NCI-H526 (cell line): ENCODE data around the gene HECTD2.
A peak's percentile ranks its signal among the peaks of the same experiment; 100 is the strongest.
"Not testable (repeated sequence)": the region's sequence is repeated elsewhere in the genome, so short reads cannot be mapped to it uniquely, and the experiment has no call there.

Experiments used
- DNase-seq, 2 experiments: peaks; one replicate each; lab custom pipeline; 2025; lab: John Stamatoyannopoulos, UW

HECTD2 gene, protein sequence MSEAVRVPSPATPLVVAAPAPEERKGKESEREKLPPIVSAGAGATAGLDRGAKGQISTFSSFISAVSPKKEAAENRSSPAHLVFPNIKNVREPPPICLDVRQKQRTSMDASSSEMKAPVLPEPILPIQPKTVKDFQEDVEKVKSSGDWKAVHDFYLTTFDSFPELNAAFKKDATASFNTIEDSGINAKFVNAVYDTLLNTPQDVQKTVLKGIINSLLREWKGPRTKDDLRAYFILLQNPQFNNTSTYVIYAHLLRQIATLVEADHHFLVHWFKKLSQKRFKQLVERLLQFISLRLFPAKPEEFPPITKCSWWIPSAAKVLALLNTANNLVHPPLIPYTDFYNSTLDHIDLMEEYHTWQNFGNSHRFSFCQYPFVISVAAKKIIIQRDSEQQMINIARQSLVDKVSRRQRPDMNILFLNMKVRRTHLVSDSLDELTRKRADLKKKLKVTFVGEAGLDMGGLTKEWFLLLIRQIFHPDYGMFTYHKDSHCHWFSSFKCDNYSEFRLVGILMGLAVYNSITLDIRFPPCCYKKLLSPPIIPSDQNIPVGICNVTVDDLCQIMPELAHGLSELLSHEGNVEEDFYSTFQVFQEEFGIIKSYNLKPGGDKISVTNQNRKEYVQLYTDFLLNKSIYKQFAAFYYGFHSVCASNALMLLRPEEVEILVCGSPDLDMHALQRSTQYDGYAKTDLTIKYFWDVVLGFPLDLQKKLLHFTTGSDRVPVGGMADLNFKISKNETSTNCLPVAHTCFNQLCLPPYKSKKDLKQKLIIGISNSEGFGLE

GRCh38 chr10:91409869-91410637 lies at the start of gene HECTD2:
Gene HECTD2 (plus strand): TSS chr10:91410344. CDS start chr10:91410439, 95 bp downstream.
- peak; percentile 59 to 91 for DNase-seq

- DNase-seq: no peak
These were observed 49.7 kb upstream of the HECTD2 start for GRCh38 chr10:91360461-91360860.

- not testable (repeated sequence) for DNase-seq
These were observed 44.6 kb upstream of the HECTD2 start for GRCh38 chr10:91365519-91365918.

DNA sequence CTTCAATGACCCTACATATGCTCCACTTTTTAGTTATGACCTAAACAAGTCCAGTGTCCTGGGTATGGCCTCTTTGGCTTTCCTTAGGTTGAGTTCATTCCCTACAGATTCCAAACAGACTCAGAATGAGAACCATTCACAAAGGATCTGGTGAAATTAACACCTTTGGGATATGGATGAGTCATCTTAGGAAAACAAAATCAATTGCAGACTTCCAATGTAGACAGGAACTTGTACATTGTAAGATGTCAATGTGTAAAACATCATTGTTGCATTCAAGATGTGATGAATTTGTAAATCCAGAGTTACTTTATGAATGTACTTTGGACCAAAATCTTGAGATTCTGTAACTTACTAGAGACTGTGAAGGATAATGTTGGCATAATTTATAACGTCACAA lies 43.4 kb upstream of the HECTD2 start:
- no peak for DNase-seq

DNA sequence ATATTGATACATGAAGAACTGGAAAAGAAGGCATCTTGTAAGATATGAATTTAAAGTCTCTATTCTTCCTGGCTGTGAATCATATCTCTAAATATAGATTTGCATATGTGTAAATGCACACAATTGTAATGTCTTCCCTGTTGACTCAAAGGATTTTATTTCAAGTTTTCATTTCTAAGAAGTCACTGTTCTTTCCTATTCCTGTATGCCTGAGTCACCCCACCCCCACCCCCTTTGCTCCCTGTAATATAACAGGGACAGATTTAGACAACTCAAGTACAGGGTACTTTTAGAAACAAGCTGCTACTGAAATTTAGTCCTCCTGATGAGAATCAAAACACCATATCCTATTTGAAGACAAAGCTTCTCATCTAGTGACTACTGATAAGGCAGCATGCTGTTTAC lies 43.0 kb upstream of the HECTD2 start:
- no peak for DNase-seq

DNA sequence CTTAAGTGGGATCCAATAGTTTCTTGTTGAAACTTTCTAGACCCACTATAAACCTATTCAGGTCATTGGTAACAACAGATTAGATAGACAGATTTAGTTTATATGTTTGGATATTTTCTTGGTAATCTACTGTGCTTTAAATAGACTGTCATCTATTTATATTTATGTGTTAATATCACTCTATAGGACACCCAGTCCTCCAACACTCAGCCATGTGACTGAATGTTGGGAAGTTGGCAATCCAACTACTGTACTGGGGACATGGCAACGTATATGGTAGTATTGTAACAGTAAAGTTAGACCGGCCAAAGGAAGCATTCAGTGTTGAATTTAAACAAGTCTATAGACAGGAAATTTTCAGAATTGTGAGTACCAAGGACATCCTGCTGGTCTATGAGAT lies 42.6 kb upstream of the HECTD2 start:
- no peak for DNase-seq

DNA sequence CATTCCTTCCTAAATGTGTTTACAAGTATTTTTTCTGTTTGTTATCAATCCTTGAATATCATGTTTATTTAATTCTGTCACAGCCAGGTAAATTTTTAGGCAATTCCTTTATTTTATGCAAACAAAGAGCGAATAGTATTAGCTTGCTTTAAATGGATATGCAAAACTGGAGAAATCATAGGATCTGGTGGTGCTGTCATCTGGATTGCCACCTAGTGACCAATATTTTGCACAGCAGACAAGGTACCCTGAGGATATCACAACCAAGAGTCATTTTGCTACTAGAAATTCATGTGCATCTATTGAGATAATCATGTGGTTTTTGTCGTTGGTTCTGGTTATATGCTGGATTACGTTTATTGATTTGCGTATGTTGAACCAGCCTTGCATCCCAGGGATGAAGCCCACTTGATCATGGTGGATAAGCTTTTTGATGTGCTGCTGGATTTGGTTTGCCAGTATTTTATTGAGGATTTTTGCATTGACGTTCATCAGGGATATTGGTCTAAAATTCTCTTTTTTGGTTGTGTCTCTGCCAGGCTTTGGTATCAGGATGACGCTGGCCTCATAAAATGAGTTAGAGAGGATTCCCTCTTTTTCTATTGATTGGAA lies 40.1 kb upstream of the HECTD2 start:
- peak in 1 of 2 experiments; percentile 54 for DNase-seq

DNA sequence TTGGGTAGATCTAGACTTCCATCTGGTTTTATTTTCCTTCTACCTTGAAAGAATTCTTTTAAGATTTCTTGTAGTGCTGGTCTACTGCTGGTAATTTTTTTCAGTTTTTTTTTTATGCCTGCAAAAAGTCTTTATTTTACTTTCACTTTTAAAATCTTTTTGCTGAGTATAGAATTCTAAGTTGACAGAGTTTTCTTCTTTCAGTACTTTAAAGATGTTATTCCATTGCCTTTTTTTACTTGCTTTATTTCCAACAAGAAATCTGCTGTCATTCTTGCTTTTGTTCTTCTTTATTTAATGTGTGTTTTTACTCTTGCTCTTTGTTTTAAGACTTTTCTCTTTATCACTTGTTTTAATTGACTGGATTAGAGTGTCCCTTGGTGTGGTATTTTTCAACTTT lies 36.1 kb upstream of the HECTD2 start:
- DNase-seq: no peak

GRCh38 chr10:91378061-91378460 lies 32.1 kb upstream of the HECTD2 start:
- peak; percentile 61 to 80 for DNase-seq

DNA sequence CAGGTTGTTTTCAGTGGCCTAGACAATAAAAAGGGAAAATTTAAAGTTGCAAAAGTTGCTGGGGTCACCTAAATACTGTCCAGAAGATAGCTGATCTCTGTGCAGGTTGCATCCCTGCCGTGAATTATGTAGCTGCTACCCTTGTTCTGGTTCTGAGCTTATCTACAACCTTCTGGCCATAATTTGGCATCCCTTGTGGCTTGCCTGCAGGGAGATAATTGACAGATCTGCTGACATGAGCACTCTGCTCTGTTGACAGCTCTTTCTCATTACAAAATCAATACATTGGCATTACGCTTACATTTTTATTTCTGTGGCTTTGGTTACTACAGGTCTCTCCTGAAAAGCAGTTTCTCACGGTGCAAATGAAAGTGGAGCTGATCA lies 29.3 kb upstream of the HECTD2 start:
- DNase-seq: no peak

DNA sequence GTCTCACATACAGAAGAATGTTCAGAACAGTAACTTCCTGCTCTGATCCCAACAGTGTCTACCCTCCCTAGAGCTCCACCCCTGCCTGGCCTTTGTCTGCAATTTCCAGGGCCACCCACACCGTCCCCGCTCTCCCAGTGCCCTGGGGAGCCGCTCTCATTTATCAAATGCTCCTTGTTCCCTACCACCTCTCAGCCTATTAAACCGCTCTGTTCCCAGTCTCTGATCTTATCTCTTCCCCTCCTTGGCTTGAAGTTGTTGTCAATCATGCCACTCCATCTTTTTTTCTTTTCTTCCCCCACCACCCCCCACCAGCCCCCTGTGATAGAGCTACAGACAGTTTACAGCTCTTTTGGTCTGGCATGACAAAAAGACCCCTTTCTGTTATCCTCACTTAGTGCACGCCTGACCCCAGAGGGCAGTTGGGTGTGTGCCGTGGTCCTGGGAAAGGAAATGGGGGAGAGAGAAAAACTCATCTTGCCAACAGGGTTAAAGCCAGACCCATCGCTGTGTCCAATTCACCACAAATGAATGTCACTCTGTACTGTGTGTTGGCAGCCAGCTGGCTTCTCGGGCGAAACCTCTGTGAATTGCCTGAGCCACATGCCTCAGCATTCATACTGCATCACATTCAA lies 28.8 kb upstream of the HECTD2 start:
- DNase-seq: peak in 1 of 2 experiments; percentile 4

DNA sequence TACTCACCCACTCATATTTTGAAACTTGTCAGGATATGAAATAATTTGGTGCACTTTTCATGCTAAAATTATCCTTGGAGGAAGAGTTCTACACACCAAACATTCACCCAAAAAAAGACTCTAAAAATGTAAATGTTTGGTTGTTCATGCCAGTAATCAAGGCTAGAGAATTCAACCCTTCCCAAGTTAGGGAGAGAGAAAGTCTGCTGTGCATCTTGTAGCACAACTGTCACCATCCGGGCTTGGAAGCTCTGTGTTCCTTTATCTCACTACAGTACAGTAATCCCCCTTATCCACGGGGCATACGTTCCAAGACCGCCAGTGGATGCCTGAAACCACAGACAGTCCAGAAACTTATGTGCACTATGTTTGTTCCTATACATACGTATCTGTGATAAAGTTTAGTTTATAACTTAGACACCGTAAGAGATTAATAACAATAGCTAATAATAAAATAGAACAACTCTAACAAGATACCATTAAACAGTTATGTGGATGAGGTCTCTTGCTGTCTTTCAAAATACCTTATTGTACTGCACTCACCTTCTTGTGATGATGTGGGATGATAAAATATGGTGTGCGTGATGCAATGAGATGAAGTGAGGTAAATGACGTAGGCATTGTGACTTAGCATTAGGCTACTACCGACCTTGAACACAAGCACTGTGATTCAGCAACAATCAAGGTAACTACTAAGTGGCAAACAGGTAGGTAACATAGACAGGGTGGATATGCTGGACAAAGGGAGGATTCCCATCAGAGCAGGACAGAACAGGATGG lies 24.6 kb upstream of the HECTD2 start:
- DNase-seq: no peak

GRCh38 chr10:91389636-91390512 lies 20.3 kb upstream of the HECTD2 start:
- DNase-seq: peak; percentile 12 to 72

GRCh38 chr10:91390513-91390825 lies 19.7 kb upstream of the HECTD2 start:
- DNase-seq: not testable (repeated sequence)

DNA sequence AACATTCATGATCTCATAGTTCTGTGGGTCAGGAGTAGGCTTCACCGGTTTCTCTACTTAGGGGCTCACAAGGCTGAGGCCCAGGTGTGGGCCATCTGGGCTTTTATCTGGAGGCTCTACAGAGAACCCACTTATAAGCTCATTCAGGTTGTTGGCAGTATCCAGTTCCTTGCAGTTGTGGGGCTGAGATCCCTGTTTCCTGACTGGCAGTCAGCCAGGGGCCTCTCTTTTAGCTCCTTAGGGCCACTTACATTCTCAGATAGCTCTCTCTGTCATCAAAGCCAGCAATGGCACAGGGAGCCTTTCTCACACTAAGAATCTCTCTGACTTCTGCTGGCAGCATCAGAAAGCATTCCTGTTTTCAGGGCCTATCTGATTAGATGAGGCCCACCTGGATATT lies 18.2 kb upstream of the HECTD2 start:
- DNase-seq: no peak

DNA sequence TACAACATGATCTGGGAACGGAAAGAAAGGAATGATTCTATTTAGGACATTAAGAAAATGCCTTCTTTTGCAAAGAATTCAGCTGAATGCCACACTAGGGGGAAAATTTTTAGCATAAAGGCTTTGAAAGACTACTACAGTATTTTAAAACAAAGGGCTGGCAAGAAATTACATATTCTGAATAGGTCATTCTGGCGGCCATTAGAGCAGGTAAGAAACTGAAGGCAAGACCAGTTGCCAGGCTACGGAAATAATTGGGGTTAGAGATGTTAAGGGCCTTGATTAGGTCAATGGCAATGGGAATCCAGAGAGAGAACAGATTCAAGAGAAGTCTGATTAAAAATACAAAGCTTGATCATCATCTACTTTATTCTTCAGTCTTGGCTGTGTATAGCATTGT lies 3.8 kb upstream of the HECTD2 start:
- DNase-seq: no peak

GRCh38 chr10:91409069-91409868 lies 875 bp upstream of the HECTD2 start:
- peak; percentile 83 to 87 for DNase-seq

- DNase-seq: peak; percentile 4 to 30
These were observed 661 bp downstream of the HECTD2 start for GRCh38 chr10:91410638-91411371.
